B cell (primary cell): ENCODE measurements around the gene CFAP251. TPM values are rescaled to one million over a fixed set of nuclear protein-coding genes. Genes with fewer than 3 reads are reported as not detected.
A peak's percentile ranks its signal among the peaks of the same experiment; 100 is the strongest.

Experiments
- ATAC-seq: fragments of 200-7000 bp; cut with Tn5 transposase; one replicate; pipeline ENCODE4 v1.10.0; 2021; ENCODE audit warnings: low read depth, mild to moderate bottlenecking, moderate number of reproducible peaks, moderate library complexity
- CTCF ChIA-PET: fragments of 350-600 bp; sonication (Branson Sonifier 250); formaldehyde crosslinking; loops from one replicate; lab custom pipeline; 2021; ENCODE audit warnings: antibody characterized with exemption, inconsistent platforms; lab: Charles Lee
- POLR2A ChIA-PET: fragments of 350-600 bp; sonication (Branson Sonifier 250); formaldehyde crosslinking; loops from one replicate; lab custom pipeline; 2021; ENCODE audit warnings: antibody characterized with exemption; lab: Charles Lee
- DNase-seq: peaks from one replicate; pipeline ENCODE4 v3.0.0; 2013
- H2AFZ ChIP-seq: 2 replicates; pipeline ENCODE4 v1.6.1; 2012; ENCODE audit warnings: mild to moderate bottlenecking, low read depth, low read length; ENCODE audit not compliant: insufficient read depth, poor library complexity, severe bottlenecking
- H3K27ac ChIP-seq, 2 donors: 1 replicate in 1 of 2; 2 replicates in 1 of 2; pipeline ENCODE4 v1.5.1; 2012 to 2013; ENCODE audit warnings: low read length in 2 of 2, mild to moderate bottlenecking in 2 of 2, moderate library complexity in 1 of 2
- H3K27me3 ChIP-seq, 4 experiments: fragments of 200-600 bp in 1 of 4; sonication (generic) in 1 of 4; replicated peaks in 1 of 4; 1 replicate in 2 of 4; 2 replicates in 2 of 4; pipeline versions ENCODE4 v1.6.1 to v1.7.0; 2013 to 2016; ENCODE audit warnings: low read length in 3 of 4, mild to moderate bottlenecking in 2 of 4, mixed read lengths in 1 of 4, moderate library complexity in 1 of 4; ENCODE audit not compliant: insufficient read depth in 4 of 4, control insufficient read depth in 3 of 4; ENCODE audit errors: control extremely low read depth in 1 of 4
- H3K36me3 ChIP-seq, 2 experiments: replicated peaks in 1 of 2; 1 replicate in 1 of 2; 2 replicates in 1 of 2; pipeline versions ENCODE4 v1.6.1 to v1.7.1; 2013; ENCODE audit warnings: low read length in 1 of 2; ENCODE audit not compliant: insufficient read depth in 2 of 2, control insufficient read depth in 1 of 2; ENCODE audit errors: control extremely low read depth in 1 of 2, extremely low read depth in 1 of 2
- H3K4me1 ChIP-seq, 2 donors: fragments of 200-600 bp in 1 of 2; sonication (generic) in 1 of 2; 1 replicate in 1 of 2; 2 replicates in 1 of 2; pipeline versions ENCODE4 v1.5.1 to v1.6.1; 2013 to 2017; ENCODE audit warnings: low read length in 2 of 2; ENCODE audit not compliant: control insufficient read depth in 2 of 2, insufficient read depth in 2 of 2
- H3K4me2 ChIP-seq: replicated peaks from 2 replicates; pipeline ENCODE3; 2012; ENCODE audit warnings: mild to moderate bottlenecking, low read depth, low read length; ENCODE audit not compliant: poor library complexity, severe bottlenecking
- H3K4me3 ChIP-seq, 5 experiments: fragments of 200-600 bp in 1 of 5; sonication (generic) in 1 of 5; 1 replicate in 3 of 5; 2 replicates in 2 of 5; pipeline versions ENCODE4 v1.5.1 to v1.7.0; 2011 to 2016; ENCODE audit warnings: low read length in 4 of 5, mild to moderate bottlenecking in 4 of 5, low read depth in 2 of 5, control low read depth in 1 of 5, moderate library complexity in 1 of 5; ENCODE audit not compliant: insufficient read depth in 1 of 5; ENCODE audit errors: control extremely low read depth in 1 of 5, extremely low read depth in 1 of 5
- H3K79me2 ChIP-seq: fragments of 200-600 bp; sonication (generic); one replicate; pipeline ENCODE4 v1.6.0; 2016; ENCODE audit warnings: low read length; ENCODE audit not compliant: control insufficient read depth, insufficient read depth
- H3K9ac ChIP-seq: fragments of 200-600 bp; sonication (generic); 2 replicates; pipeline ENCODE4 v1.6.1; 2017; ENCODE audit warnings: mild to moderate bottlenecking, low read length, moderate library complexity
- H3K9me3 ChIP-seq, 3 donors: one replicate each; pipeline versions ENCODE4 v1.6.1 to v1.7.1; 2013; ENCODE audit warnings: low read length in 2 of 3; ENCODE audit not compliant: control insufficient read depth in 2 of 3, insufficient read depth in 1 of 3; ENCODE audit errors: control extremely low read depth in 1 of 3
- H4K20me1 ChIP-seq: 2 replicates; pipeline ENCODE4 v1.6.0; 2012; ENCODE audit warnings: mild to moderate bottlenecking, low read length; ENCODE audit not compliant: insufficient read depth, control insufficient read depth, poor library complexity, severe bottlenecking
- H3K27ac Mint-ChIP-seq: one replicate; pipeline ENCODE4 v1.8.0; 2021; ENCODE audit warnings: mixed read lengths
- H3K27me3 Mint-ChIP-seq: one replicate; pipeline ENCODE4 v1.8.0; 2021; ENCODE audit warnings: mixed read lengths
- H3K4me1 Mint-ChIP-seq: one replicate; pipeline ENCODE4 v1.8.0; 2021; ENCODE audit warnings: mixed read lengths
- H3K4me3 Mint-ChIP-seq: one replicate; pipeline ENCODE4 v1.8.0; 2021; ENCODE audit warnings: mixed read lengths
- H3K9me3 Mint-ChIP-seq: one replicate; pipeline ENCODE4 v1.8.0; 2022; ENCODE audit warnings: mixed read lengths; ENCODE audit not compliant: insufficient read depth
- EZH2 ChIP-seq: IDR thresholded peaks from 2 replicates; pipeline ENCODE4 v1.6.1; 2012; ENCODE audit warnings: borderline replicate concordance, low read depth, mild to moderate bottlenecking, moderate library complexity, low read length; ENCODE audit not compliant: insufficient read depth, poor library complexity, severe bottlenecking
- WGBS: methylation state at CpG from one replicate; pipeline ENCODE4 v1.1.5; 2013; ENCODE audit warnings: missing lambda C conversion rate; ENCODE audit not compliant: insufficient coverage; 5-methylcytosine and 5-hydroxymethylcytosine counted together
- intact Hi-C: fragments of 100-400 bp; cut with micrococcal nuclease; formaldehyde crosslinking; loops from one replicate; pipeline ENCODE4 v1.10.0; 2022
- polyA plus RNA-seq: library from polyadenylated mRNA; depleted of rRNA; stranded (reverse); fragments of >200 nt; gene quantifications from 2 replicates; pipeline ENCODE4 v1.2.3, GENCODE V29; 2012
- total RNA-seq, 2 donors: library from RNA; stranded (reverse); fragments of 120-200 nt in 1 of 2; gene quantifications; 1 replicate in 1 of 2; 2 replicates in 1 of 2; pipeline versions ENCODE4 v1.2.3 to v1.2.4, GENCODE V29; 2013 to 2022
- TF ChIP-seq, protein P1 (sequence below): fragments of 200-600 bp; IDR thresholded peaks from one replicate; pipeline ENCODE4 v1.8.0; 2022; ENCODE audit warnings: antibody characterized with exemption, mild to moderate bottlenecking

Gene CFAP251
- total and polyA plus RNA-seq, 2 donors (not counting 1 experiment from before 2014, with no cell fraction given), result 0.22 to 1.6 TPM

DNA sequence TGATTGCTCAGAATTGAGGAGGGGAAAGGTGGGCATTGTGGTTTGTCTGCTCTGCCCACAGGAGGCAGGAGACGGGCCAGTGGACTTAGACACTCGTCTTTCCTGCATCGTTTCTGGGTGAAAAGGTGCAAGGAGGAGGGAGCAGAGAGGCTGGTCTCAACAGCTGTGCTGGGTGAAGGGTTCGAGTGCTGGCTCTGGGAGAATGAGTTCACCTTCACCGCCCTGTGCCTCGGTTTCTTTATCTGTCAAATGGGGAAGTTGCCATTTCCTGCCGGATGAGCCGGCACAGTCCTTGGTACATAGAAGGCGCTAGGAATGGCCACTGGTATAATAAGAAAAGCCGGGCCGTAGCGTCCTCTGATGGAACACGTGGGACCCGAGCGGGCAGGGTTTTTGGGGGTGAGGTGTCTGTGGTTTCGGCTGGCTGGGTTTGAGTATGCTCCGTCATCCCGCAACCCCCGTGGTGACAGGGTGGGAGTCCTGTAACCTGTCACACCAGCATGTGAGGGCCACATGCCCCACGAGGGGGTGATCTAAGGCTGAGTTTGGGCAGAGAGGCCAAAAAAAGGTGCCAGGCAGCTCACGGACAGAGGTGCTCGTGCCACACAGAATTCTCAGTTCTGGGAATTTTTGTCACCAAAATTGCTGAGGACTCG lies 110.6 kb downstream of the CFAP251 start:
- Histone ChIP-seq H3K79me2 (peaks cover 97% of the 10 kb centered on the region), H3K4me3 (peak overlapping the region in 1 of 5 experiments; percentile 31), H3K4me1 (peaks cover 69 to 92% of the 10 kb centered on the region in 2 donors), H3K9ac (peak overlapping the region; percentile 28), H3K4me2 (peak overlapping the region; percentile 56), H3K9me3 (peaks cover 0 to 9% (median 0%) of the 10 kb centered on the region in 3 donors), H3K36me3 (peaks cover 1 to 12% of the 10 kb centered on the region in 2 experiments), H3K27ac (peak overlapping the region; percentile 22 to 70), H3K27me3 (no peaks in the 10 kb centered on the region), H2AFZ (no peak overlapping the region), H4K20me1 (peaks cover 86% of the 10 kb centered on the region)
- H3K27me3 Mint-ChIP-seq, result no peaks in the 10 kb centered on the region
- peaks cover 73% of the 10 kb centered on the region for H3K4me1 Mint-ChIP-seq
- ChIA-PET CTCF (interaction anchor here (0.7 to 4.4 kb wide), 15 partner anchors 8 to 111 kb away, joined by 3 to 55 read pairs (median 4); partner anchors contain the start of gene CFAP251), POLR2A (interaction anchor here (0.6 to 0.7 kb wide), 2 partner anchors 34 to 239 kb away, joined by 3 read pairs; no protein-coding TSS in a partner anchor)
- H3K9me3 Mint-ChIP-seq, result no peaks in the 10 kb centered on the region
- no peak for TF ChIP-seq EZH2
- TF ChIP-seq, protein P1, sequence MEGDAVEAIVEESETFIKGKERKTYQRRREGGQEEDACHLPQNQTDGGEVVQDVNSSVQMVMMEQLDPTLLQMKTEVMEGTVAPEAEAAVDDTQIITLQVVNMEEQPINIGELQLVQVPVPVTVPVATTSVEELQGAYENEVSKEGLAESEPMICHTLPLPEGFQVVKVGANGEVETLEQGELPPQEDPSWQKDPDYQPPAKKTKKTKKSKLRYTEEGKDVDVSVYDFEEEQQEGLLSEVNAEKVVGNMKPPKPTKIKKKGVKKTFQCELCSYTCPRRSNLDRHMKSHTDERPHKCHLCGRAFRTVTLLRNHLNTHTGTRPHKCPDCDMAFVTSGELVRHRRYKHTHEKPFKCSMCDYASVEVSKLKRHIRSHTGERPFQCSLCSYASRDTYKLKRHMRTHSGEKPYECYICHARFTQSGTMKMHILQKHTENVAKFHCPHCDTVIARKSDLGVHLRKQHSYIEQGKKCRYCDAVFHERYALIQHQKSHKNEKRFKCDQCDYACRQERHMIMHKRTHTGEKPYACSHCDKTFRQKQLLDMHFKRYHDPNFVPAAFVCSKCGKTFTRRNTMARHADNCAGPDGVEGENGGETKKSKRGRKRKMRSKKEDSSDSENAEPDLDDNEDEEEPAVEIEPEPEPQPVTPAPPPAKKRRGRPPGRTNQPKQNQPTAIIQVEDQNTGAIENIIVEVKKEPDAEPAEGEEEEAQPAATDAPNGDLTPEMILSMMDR, result peak; percentile 43
- peak overlapping the region; percentile 85 for H3K27ac Mint-ChIP-seq
- DNase-seq (peak; percentile 76), ATAC-seq (peak; percentile 31)
- peak overlapping the region; percentile 85 for H3K4me3 Mint-ChIP-seq
- WGBS, result 51% methylated on average over 23 of the region's 23 CpGs
- intact Hi-C loops, result loop anchor here (10.0 kb wide), 1 partner anchor 234 kb away; the partner anchor contains the start of gene RHOF
